Measurements from ENCODE around the gene CEP57.
"Not testable (repeated sequence)": the region's sequence is repeated elsewhere in the genome, so short reads cannot be mapped to it uniquely, and the experiment has no call there.

CEP57 gene

GRCh38 chr11:95805869-95806268 lies 15.6 kb downstream of the CEP57 start:
- DNase-seq (ENCODE audit: low read depth), result no peak
- TF ChIP-seq CTCF (IDR thresholded peaks at IDR 0.05; ENCODE audit: low read depth, low read length, missing control alignments), result no peak
- H3K4me3 ChIP-seq (ENCODE audit: low read depth, low read length), result no peak overlapping the region

GRCh38 chr11:95806464-95806863 lies 16.2 kb downstream of the CEP57 start:
- DNase-seq (ENCODE audit: low read depth); H3K4me3 ChIP-seq (ENCODE audit: low read depth, low read length): not testable (repeated sequence)

- H3K4me3 ChIP-seq (ENCODE audit: low read depth, low read length); DNase-seq (ENCODE audit: low read depth): not testable (repeated sequence)
Measured at GRCh38 chr11:95811052-95811451, 20.8 kb downstream of the CEP57 start.

GRCh38 chr11:95816037-95816436 lies 25.7 kb downstream of the CEP57 start:
- DNase-seq (ENCODE audit: low read depth), result no peak
- H3K4me3 ChIP-seq (ENCODE audit: low read depth, low read length), result no peak overlapping the region
- TF ChIP-seq CTCF (IDR thresholded peaks at IDR 0.05; ENCODE audit: low read depth, low read length, missing control alignments), result no peak

- TF ChIP-seq CTCF (IDR thresholded peaks at IDR 0.05; ENCODE audit: low read depth, low read length, missing control alignments), result no peak
- DNase-seq (ENCODE audit: low read depth), result no peak
- no peak overlapping the region for H3K4me3 ChIP-seq (ENCODE audit: low read depth, low read length)
Measured at GRCh38 chr11:95821640-95822039, 31.3 kb downstream of the CEP57 start.

DNA sequence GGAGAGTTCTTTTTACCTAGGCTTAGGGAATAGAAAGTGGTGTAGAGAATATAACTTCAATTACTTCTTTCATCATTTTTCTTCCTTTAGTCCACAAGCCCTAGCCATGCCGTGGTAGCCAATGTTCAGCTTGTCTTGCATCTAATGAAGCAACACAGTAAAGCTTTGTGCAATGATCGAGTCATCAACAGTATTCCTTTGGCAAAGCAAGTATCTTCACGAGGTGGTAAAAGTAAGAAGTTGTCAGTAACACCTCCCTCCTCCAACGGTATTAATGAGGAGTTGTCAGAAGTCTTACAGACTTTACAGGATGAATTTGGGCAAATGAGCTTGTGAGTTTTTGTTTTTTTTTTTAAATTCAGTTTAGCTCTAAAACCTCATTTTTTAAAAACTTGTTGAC lies 37.4 kb downstream of the CEP57 start:
- DNase-seq (ENCODE audit: low read depth), result no peak
- H3K4me3 ChIP-seq (ENCODE audit: low read depth, low read length), result no peak overlapping the region
- no peak for TF ChIP-seq CTCF (IDR thresholded peaks at IDR 0.05; ENCODE audit: low read depth, low read length, missing control alignments)

- no peak for DNase-seq (ENCODE audit: low read depth)
- TF ChIP-seq CTCF (IDR thresholded peaks at IDR 0.05; ENCODE audit: low read depth, low read length, missing control alignments), result no peak
- no peak overlapping the region for H3K4me3 ChIP-seq (ENCODE audit: low read depth, low read length)
Measured at GRCh38 chr11:95829580-95830259, 39.4 kb downstream of the CEP57 start.

DNA sequence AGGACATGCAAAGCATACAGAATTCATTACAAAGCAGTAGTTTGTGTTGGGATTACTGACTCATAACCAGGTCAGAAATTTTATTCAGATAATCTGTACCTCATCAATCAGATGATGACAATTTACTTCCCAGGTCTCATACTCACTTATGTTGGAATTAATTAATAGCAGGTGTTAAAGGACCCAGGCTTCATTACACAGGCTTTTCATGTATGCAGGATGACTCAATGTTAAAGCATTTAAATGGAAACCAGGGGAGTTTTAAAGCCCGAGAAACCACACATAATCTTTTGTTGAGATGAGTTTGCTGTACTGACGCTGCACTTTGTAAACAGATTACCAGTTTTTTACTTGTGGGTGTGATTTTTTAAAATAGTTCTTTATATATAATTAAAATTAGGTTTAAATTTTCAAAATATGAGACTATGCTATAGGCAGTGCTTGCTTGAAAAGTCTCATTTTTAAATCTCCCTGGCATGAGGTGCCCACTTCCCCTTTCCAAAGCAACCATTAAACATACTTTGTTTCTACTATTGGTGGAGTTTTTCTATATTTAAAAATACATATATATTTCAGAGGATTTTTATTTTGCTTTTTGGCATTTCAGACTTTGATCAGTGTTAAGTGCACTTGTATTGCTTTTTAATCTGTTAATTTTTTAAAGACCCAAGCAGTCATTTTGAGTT lies 41.0 kb downstream of the CEP57 start:
- DNase-seq (ENCODE audit: low read depth), result no peak
- no peak overlapping the region for H3K4me3 ChIP-seq (ENCODE audit: low read depth, low read length)
- no peak for TF ChIP-seq CTCF (IDR thresholded peaks at IDR 0.05; ENCODE audit: low read depth, low read length, missing control alignments)
